PC-3 (cell line): Measurements from ENCODE around the gene PDPN. TPM values are rescaled to one million over a fixed set of nuclear protein-coding genes. Genes with fewer than 3 reads are reported as not detected.

Source experiments
- ATAC-seq: fragments of 200-7000 bp; cut with Tn5 transposase; 2 replicates; pipeline ENCODE4 v1.9.1; 2020; ENCODE audit warnings: mild to moderate bottlenecking, moderate library complexity
- BruUV-seq: library from RNA; stranded (reverse); fragments of 400-500 nt; replicated peaks from 2 replicates; lab custom pipeline; 2021; lab: Mats Ljungman, UMichigan
- CTCF ChIA-PET: fragments of 300-600 bp; sonication (Branson Sonifier 250); formaldehyde crosslinking; loops from one replicate; lab custom pipeline; 2022; ENCODE audit warnings: antibody characterized with exemption; lab: Charles Lee
- POLR2A ChIA-PET: fragments of 300-600 bp; sonication (Branson Sonifier 250); formaldehyde crosslinking; loops from one replicate; lab custom pipeline; 2022; ENCODE audit warnings: antibody characterized with exemption; ENCODE audit not compliant: unreplicated experiment; lab: Charles Lee
- DNase-seq: peaks from one replicate; pipeline ENCODE4 v3.0.0-alpha.2; 2015
- H2AFZ ChIP-seq: fragments of 300-600 bp; sonication (generic); 2 replicates; pipeline ENCODE4 v1.6.0; 2016; ENCODE audit warnings: antibody characterized with exemption, low read length
- H3F3A ChIP-seq: fragments of 300-600 bp; sonication (generic); one replicate; pipeline ENCODE4 v1.6.0; 2017; ENCODE audit warnings: antibody characterized with exemption, low read length, control low read depth, mild to moderate bottlenecking; ENCODE audit not compliant: unreplicated experiment
- H3K27ac ChIP-seq: fragments of 300-600 bp; sonication (generic); 2 replicates; pipeline ENCODE4 v1.5.1; 2016; ENCODE audit warnings: mild to moderate bottlenecking, low read length
- H3K27me3 ChIP-seq: fragments of 300-600 bp; sonication (generic); 2 replicates; pipeline ENCODE4 v1.6.1; 2016; ENCODE audit warnings: low read length, mixed read lengths
- H3K36me3 ChIP-seq: fragments of 300-600 bp; sonication (generic); 2 replicates; pipeline ENCODE4 v1.6.1; 2016; ENCODE audit warnings: low read depth, mixed run types, low read length, mixed read lengths
- H3K4me1 ChIP-seq: fragments of 300-600 bp; sonication (generic); 2 replicates; pipeline ENCODE4 v1.5.1; 2016; ENCODE audit warnings: low read length; ENCODE audit not compliant: insufficient read depth
- H3K4me2 ChIP-seq: fragments of 300-600 bp; sonication (generic); 2 replicates; pipeline ENCODE4 v1.6.0; 2016; ENCODE audit warnings: low read length
- H3K4me3 ChIP-seq: fragments of 300-600 bp; sonication (generic); 2 replicates; pipeline ENCODE4 v1.5.1; 2016; ENCODE audit warnings: mild to moderate bottlenecking, low read length, mixed read lengths
- H3K79me2 ChIP-seq: fragments of 300-600 bp; sonication (generic); 2 replicates; pipeline ENCODE4 v1.6.1; 2017; ENCODE audit warnings: low read length, mixed read lengths
- H3K9ac ChIP-seq: fragments of 300-600 bp; sonication (generic); 2 replicates; pipeline ENCODE4 v1.6.0; 2016; ENCODE audit warnings: mild to moderate bottlenecking, low read length
- H3K9me2 ChIP-seq: fragments of 300-600 bp; sonication (generic); replicated peaks from 2 replicates; pipeline ENCODE4 v1.6.1; 2016; ENCODE audit warnings: mixed run types, low read length, mixed read lengths
- H3K9me3 ChIP-seq: fragments of 300-600 bp; sonication (generic); 2 replicates; pipeline ENCODE4 v1.6.1; 2016; ENCODE audit warnings: low read length, mixed read lengths
- H4K20me1 ChIP-seq: fragments of 300-600 bp; sonication (generic); 2 replicates; pipeline ENCODE4 v1.6.1; 2016; ENCODE audit warnings: low read length, mixed read lengths
- CTCF ChIP-seq: fragments of 300-600 bp; sonication (generic); conservative IDR thresholded peaks from 2 replicates; pipeline ENCODE4 v1.5.1; 2017; ENCODE audit warnings: antibody characterized with exemption, low read depth, mild to moderate bottlenecking, low read length
- EZH2 ChIP-seq: fragments of 300-600 bp; sonication (generic); IDR thresholded peaks from one replicate; pipeline ENCODE4 v1.6.1; 2017; ENCODE audit warnings: antibody characterized with exemption, mild to moderate bottlenecking, low read length; ENCODE audit not compliant: unreplicated experiment
- EZH2phosphoT487 ChIP-seq: fragments of 300-600 bp; sonication (generic); IDR thresholded peaks from 2 replicates; pipeline ENCODE4 v1.6.1; 2018; ENCODE audit warnings: mild to moderate bottlenecking, antibody characterized with exemption, low read length, borderline replicate concordance
- intact Hi-C: fragments of 100-400 bp; cut with micrococcal nuclease; formaldehyde crosslinking; loops from 2 replicates; pipeline ENCODE4 v1.9.0; 2023
- total RNA-seq: library from RNA; depleted of rRNA; stranded (reverse); fragments of >200 nt; gene quantifications from 2 replicates; pipeline ENCODE4 v1.2.3, GENCODE V29; 2014; rRNA removed

Gene PDPN
- total RNA-seq, 1 experiment from 2014 or later = 0.47 TPM

GRCh38 chr1:13663969-13664368 is 80.3 kb downstream of the PDPN start:
- ATAC-seq = no peak
- POLR2A ChIA-PET = no interaction called here

DNA sequence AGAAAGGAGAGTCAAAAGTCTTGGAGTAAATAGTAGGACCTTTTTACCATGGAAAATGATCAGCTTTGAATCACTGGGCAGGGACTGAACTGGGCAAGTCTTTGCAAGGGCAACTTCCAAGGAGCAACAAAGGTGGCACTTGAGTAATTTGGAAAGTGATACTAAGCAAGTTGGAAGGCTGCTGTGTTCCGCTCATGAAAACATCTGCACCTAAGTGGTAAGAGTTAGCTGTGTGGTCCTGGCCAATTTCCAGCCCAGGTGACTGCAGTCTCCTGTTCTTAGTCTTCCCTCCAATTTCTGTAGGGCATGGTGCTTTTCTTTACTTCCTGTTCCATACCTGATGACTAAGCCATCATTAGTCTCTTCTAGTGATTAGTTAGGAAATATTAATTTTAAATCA is 80.8 kb downstream of the PDPN start:
- Histone ChIP-seq H3K4me2 (peak overlapping the region; percentile 6; the same call in 1 of the 2 replicates), H3F3A (no peaks in the 10 kb centered on the region), H3K9me2 (no peaks in the 10 kb centered on the region), H3K9ac (no peak overlapping the region), H2AFZ (no peak overlapping the region), H3K79me2 (no peaks in the 10 kb centered on the region), H4K20me1 (no peaks in the 10 kb centered on the region), H3K36me3 (no peaks in the 10 kb centered on the region), H3K27me3 (no peaks in the 10 kb centered on the region), H3K27ac (no peak overlapping the region), H3K4me3 (no peak overlapping the region), H3K4me1 (peaks cover 23% of the 10 kb centered on the region), H3K9me3 (no peaks in the 10 kb centered on the region)
- intact Hi-C loops = loop anchor here (2.0 kb wide), 1 partner anchor 142 kb away; no protein-coding TSS in a partner anchor
- no peak for ATAC-seq
- BruUV-seq = no TSS peak
- peak; percentile 30 for DNase-seq
- CTCF ChIA-PET = no interaction called here
- TF ChIP-seq CTCF (no peak), EZH2 (no peak), EZH2phosphoT487 (no peak)
- POLR2A ChIA-PET = interaction anchor here (0.7 kb wide), 1 partner anchor 61 kb away, joined by 4 read pairs; no protein-coding TSS in a partner anchor

More at GRCh38 chr1:13663969-13664368, 80.3 kb downstream of the PDPN start:
- H3K27ac ChIP-seq = no peak overlapping the region
- no peaks in the 10 kb centered on the region for H3K79me2 ChIP-seq
- no peaks in the 10 kb centered on the region for H3F3A ChIP-seq
- CTCF ChIA-PET = no interaction called here
- peaks cover 23% of the 10 kb centered on the region for H3K4me1 ChIP-seq
- DNase-seq = no peak
- no peak overlapping the region for H2AFZ ChIP-seq
- no peaks in the 10 kb centered on the region for H4K20me1 ChIP-seq
- no peaks in the 10 kb centered on the region for H3K36me3 ChIP-seq
- H3K27me3 ChIP-seq = no peaks in the 10 kb centered on the region
- TF ChIP-seq EZH2phosphoT487 (no peak), EZH2 (no peak), CTCF (no peak)
- H3K9me2 ChIP-seq = no peaks in the 10 kb centered on the region
- no peak overlapping the region for H3K4me2 ChIP-seq
- no peaks in the 10 kb centered on the region for H3K9me3 ChIP-seq
- intact Hi-C loops = loop anchor here (2.0 kb wide), 1 partner anchor 143 kb away; no protein-coding TSS in a partner anchor
- no peak overlapping the region for H3K4me3 ChIP-seq
- BruUV-seq = no TSS peak
- H3K9ac ChIP-seq = no peak overlapping the region

- H3K9me2 ChIP-seq = no peaks in the 10 kb centered on the region
- no peaks in the 10 kb centered on the region for H3K79me2 ChIP-seq
- no TSS peak for BruUV-seq
- no peaks in the 10 kb centered on the region for H4K20me1 ChIP-seq
- peaks cover 18% of the 10 kb centered on the region for H3K4me1 ChIP-seq
- H3K4me3 ChIP-seq = no peak overlapping the region
- H3F3A ChIP-seq = no peaks in the 10 kb centered on the region
- TF ChIP-seq EZH2phosphoT487 (no peak), CTCF (no peak), EZH2 (no peak)
- ATAC-seq (no peak), DNase-seq (no peak)
- intact Hi-C loops = no loop called here
- CTCF ChIA-PET = no interaction called here
- no peaks in the 10 kb centered on the region for H3K9me3 ChIP-seq
- POLR2A ChIA-PET = no interaction called here
- no peak overlapping the region for H3K9ac ChIP-seq
- H3K27me3 ChIP-seq = no peaks in the 10 kb centered on the region
- H3K36me3 ChIP-seq = no peaks in the 10 kb centered on the region
- H3K4me2 ChIP-seq = no peak overlapping the region
- no peak overlapping the region for H2AFZ ChIP-seq
- no peak overlapping the region for H3K27ac ChIP-seq
Measured at GRCh38 chr1:13666317-13666716, 82.7 kb downstream of the PDPN start.

Other genes starting within 250 kb of the PDPN start
- gene PRAMEF14, start 236.7 kb upstream of the PDPN start, total RNA-seq = not detected in 2 replicates
- not detected in 2 replicates for gene PRAMEF19, start 211.9 kb upstream of the PDPN start, total RNA-seq
- gene PRAMEF17, start 194.2 kb upstream of the PDPN start, total RNA-seq = not detected in 2 replicates
- gene PRAMEF20, start 173.4 kb upstream of the PDPN start, total RNA-seq = not detected in 2 replicates
- 2.6 and 4.8 TPM in 2 replicates for gene LRRC38, start 69.8 kb upstream of the PDPN start, total RNA-seq
- gene PRDM2, start 116.4 kb downstream of the PDPN start, total RNA-seq = 9.4 and 13.8 TPM in 2 replicates